ENCODE data around the gene CDPF1. TPM values are rescaled to one million over a fixed set of nuclear protein-coding genes. Genes with fewer than 3 reads are reported as not detected.

The CDPF1 gene
- total RNA-seq, 1 donor from 2014 or later = 11.1 TPM

GRCh38 chr22:46290843-46291785 lies 41.0 kb upstream of the CDPF1 start:
- no peak overlapping the region for H3K27ac Mint-ChIP-seq (ENCODE audit: unreplicated experiment)
- H3K4me3 Mint-ChIP-seq = no peak overlapping the region
- peaks cover 10% of the 10 kb centered on the region for H3K4me1 Mint-ChIP-seq
- no peaks in the 10 kb centered on the region for H3K9me3 Mint-ChIP-seq
- TF ChIP-seq, protein P1, sequence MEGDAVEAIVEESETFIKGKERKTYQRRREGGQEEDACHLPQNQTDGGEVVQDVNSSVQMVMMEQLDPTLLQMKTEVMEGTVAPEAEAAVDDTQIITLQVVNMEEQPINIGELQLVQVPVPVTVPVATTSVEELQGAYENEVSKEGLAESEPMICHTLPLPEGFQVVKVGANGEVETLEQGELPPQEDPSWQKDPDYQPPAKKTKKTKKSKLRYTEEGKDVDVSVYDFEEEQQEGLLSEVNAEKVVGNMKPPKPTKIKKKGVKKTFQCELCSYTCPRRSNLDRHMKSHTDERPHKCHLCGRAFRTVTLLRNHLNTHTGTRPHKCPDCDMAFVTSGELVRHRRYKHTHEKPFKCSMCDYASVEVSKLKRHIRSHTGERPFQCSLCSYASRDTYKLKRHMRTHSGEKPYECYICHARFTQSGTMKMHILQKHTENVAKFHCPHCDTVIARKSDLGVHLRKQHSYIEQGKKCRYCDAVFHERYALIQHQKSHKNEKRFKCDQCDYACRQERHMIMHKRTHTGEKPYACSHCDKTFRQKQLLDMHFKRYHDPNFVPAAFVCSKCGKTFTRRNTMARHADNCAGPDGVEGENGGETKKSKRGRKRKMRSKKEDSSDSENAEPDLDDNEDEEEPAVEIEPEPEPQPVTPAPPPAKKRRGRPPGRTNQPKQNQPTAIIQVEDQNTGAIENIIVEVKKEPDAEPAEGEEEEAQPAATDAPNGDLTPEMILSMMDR (conservative IDR thresholded peaks at IDR 0.05) = no peak
- no peaks in the 10 kb centered on the region for H3K27me3 Mint-ChIP-seq (ENCODE audit: low read depth)
- peaks cover 6% of the 10 kb centered on the region for H3K36me3 Mint-ChIP-seq (ENCODE audit: low read depth)
- no peak for DNase-seq (ENCODE audit: low read depth, low spot score)

DNA sequence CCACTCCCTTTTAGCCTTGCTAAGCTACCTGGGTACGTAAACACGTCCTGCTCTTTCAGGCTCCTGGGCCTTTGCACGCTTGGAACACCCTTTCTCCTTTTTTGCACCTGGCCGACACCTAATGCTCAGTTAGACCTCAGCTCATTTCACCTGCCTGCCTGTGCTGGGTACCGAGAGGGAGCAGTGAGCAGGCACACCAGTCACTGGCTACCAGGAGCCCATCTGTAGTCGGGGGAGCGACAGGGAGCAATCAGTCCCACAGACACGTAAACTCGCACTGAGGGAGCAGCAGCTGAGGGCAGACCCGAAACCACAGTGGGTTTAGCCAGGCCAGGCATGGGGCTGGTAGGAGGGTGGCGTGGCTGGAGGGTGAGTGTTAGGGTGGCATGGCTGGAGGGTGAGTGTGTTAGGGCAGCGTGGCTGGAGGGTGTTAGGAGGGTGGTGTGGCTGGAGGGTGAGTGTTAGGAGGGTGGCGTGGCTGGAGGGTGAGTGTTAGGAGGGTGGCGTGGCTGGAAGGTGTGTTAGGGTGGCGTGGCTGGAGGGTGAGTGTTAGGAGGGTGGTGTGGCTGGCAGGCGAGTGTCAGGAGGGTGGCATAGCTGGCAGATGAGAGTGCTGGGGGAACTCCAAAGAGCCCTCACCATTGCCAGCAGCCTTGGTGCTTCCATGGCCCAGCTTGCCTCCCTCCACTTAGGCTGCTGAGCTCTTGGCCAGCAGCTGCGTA lies 40.2 kb upstream of the CDPF1 start:
- TF ChIP-seq, protein P1 (conservative IDR thresholded peaks at IDR 0.05) = no peak
- Mint-ChIP-seq H3K9me3 (no peaks in the 10 kb centered on the region), H3K27ac (ENCODE audit: unreplicated experiment) (no peak overlapping the region), H3K27me3 (ENCODE audit: low read depth) (no peaks in the 10 kb centered on the region), H3K4me3 (no peak overlapping the region), H3K36me3 (ENCODE audit: low read depth) (peaks cover 6% of the 10 kb centered on the region), H3K4me1 (peaks cover 4% of the 10 kb centered on the region)
- no peak for DNase-seq (ENCODE audit: low read depth, low spot score)

GRCh38 chr22:46289244-46289891 lies 39.3 kb upstream of the CDPF1 start:
- Mint-ChIP-seq H3K36me3 (ENCODE audit: low read depth) (peaks cover 6% of the 10 kb centered on the region), H3K4me3 (no peak overlapping the region), H3K27me3 (ENCODE audit: low read depth) (no peaks in the 10 kb centered on the region), H3K4me1 (no peaks in the 10 kb centered on the region), H3K9me3 (no peaks in the 10 kb centered on the region), H3K27ac (ENCODE audit: unreplicated experiment) (no peak overlapping the region)
- TF ChIP-seq, protein P1 (conservative IDR thresholded peaks at IDR 0.05) = no peak
- DNase-seq (ENCODE audit: low read depth, low spot score) = no peak

GRCh38 chr22:46288846-46289243 lies 38.8 kb upstream of the CDPF1 start:
- H3K27me3 Mint-ChIP-seq (ENCODE audit: low read depth) = no peaks in the 10 kb centered on the region
- H3K4me3 Mint-ChIP-seq = no peak overlapping the region
- no peak overlapping the region for H3K27ac Mint-ChIP-seq (ENCODE audit: unreplicated experiment)
- peaks cover 11% of the 10 kb centered on the region for H3K36me3 Mint-ChIP-seq (ENCODE audit: low read depth)
- H3K4me1 Mint-ChIP-seq = no peaks in the 10 kb centered on the region
- no peak for DNase-seq (ENCODE audit: low read depth, low spot score)
- no peaks in the 10 kb centered on the region for H3K9me3 Mint-ChIP-seq
- TF ChIP-seq, protein P1 (conservative IDR thresholded peaks at IDR 0.05) = no peak
